ENCODE measurements around the gene GCNA.
A peak's percentile ranks its signal among the peaks of the same experiment; 100 is the strongest.

Gene GCNA, protein sequence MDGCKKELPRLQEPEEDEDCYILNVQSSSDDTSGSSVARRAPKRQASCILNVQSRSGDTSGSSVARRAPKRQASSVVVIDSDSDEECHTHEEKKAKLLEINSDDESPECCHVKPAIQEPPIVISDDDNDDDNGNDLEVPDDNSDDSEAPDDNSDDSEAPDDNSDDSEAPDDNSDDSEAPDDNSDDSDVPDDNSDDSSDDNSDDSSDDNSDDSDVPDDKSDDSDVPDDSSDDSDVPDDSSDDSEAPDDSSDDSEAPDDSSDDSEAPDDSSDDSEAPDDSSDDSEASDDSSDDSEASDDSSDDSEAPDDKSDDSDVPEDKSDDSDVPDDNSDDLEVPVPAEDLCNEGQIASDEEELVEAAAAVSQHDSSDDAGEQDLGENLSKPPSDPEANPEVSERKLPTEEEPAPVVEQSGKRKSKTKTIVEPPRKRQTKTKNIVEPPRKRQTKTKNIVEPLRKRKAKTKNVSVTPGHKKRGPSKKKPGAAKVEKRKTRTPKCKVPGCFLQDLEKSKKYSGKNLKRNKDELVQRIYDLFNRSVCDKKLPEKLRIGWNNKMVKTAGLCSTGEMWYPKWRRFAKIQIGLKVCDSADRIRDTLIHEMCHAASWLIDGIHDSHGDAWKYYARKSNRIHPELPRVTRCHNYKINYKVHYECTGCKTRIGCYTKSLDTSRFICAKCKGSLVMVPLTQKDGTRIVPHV

DNA sequence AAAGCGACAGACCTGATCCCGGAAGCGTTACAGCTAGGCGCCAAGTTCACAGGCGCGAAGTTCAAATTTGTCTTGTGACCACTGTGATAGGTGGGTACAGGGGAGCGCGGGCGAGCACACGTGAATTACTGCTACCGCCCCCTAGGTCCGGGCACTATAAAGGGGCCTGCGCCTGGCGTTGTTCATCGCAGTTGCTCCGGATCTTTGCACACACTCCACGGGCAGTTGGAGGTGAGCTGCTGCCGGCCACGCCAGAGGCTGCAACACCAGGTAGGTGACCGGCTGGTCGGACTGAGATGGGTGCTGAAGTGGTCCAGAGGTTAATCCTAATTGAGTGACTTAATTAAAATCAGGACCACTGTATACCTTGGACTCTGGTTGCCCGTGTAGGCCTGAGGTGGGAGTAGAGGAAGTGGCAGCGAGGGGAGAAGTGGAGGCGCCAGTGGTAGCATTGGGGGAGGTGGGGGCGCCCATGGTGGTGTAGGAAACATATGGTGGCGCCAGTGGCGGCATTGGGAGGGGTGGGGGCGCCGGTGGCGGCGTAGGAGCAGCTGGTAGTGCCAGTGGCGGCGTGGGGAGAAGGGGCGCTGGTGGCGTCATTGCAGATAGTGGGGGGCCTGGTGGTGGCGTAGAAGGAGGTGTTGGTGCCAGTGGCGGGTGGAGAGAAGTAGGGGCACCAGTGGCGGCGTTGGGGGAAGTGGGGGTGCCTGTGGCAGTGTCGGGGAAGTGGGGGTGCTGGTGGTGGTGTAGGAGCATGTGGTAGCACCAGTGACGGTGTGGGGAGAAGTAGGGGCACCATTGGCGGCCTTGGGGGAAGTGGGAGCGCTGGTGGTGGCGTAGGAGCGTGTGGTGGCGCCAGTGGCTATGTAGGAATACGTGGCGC is at the start of gene GCNA:
Gene GCNA, plus strand, starts transcription at position 185 of the 883 bp plus-strand sequence. CDS start 2,385 bp downstream, outside the sequence.
- Histone ChIP-seq H3K4me3 (ENCODE audit: low read depth in 1 of 2, low read length in 2 of 2) (no peak within 1 kb of the TSS), H3K27ac (ENCODE audit: low read length) (no peak within 1 kb of the TSS), H3K4me1 (ENCODE audit: control insufficient read depth in 1 of 2, insufficient read depth in 2 of 2, low read length in 2 of 2) (no peaks in the 10 kb centered on the region)

DNA sequence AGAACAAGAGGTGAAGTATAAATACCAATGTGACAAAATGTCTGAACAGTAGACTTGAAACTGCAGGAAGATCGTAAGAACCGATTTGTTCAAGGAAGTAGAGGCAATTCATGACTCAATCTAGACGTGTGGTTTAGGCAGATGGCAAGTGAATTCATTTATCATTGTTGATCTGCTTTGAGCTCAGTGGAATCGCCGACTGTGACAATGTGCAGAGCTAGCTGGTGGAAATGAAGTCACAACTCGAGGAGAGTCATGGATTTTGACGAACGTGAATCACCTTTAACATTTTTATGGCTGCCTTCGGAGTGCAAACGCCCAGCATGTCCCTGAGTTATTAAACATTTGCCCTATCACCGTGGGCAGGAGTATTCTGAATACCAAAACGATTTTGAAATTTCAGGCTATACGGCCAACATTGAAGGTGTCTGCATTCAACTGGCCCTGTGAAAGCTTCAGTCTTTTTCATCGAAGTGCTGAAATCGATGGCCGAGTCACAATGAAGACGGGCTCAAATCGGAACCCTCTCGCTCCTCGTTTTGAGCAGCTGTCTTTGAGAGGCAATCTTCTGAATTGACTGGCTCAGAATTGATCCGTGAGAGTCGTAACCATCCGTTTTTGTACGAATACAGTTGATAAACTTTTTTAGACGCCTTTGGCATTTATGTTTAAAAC is 46.0 kb upstream of the GCNA start:
- Histone ChIP-seq H3K9me3 (ENCODE audit: control insufficient read depth in 1 of 2, low read length in 2 of 2) (no peaks in the 10 kb centered on the region), H3K36me3 (ENCODE audit: control insufficient read depth in 1 of 2, insufficient read depth in 2 of 2, low read length in 2 of 2) (no peaks in the 10 kb centered on the region), H3K4me1 (ENCODE audit: control insufficient read depth in 1 of 2, insufficient read depth in 2 of 2, low read length in 2 of 2) (peaks cover 0 to 4% of the 10 kb centered on the region in 2 donors), H3K27me3 (ENCODE audit: low read depth, low read length) (no peaks in the 10 kb centered on the region), H3K4me3 (ENCODE audit: low read depth in 1 of 2, low read length in 2 of 2) (peak overlapping the region; percentile 69 to 99), H3K27ac (ENCODE audit: low read length) (peak overlapping the region; percentile 98)

More for the DNA sequence above, at the start of gene GCNA:
- Histone ChIP-seq H3K36me3 (ENCODE audit: control insufficient read depth in 1 of 2, insufficient read depth in 2 of 2, low read length in 2 of 2) (peaks cover 2 to 19% of the 10 kb centered on the region in 2 donors), H3K27me3 (ENCODE audit: low read depth, low read length) (no peaks in the 10 kb centered on the region), H3K9me3 (ENCODE audit: control insufficient read depth in 1 of 2, low read length in 2 of 2) (no peaks in the 10 kb centered on the region)

DNA sequence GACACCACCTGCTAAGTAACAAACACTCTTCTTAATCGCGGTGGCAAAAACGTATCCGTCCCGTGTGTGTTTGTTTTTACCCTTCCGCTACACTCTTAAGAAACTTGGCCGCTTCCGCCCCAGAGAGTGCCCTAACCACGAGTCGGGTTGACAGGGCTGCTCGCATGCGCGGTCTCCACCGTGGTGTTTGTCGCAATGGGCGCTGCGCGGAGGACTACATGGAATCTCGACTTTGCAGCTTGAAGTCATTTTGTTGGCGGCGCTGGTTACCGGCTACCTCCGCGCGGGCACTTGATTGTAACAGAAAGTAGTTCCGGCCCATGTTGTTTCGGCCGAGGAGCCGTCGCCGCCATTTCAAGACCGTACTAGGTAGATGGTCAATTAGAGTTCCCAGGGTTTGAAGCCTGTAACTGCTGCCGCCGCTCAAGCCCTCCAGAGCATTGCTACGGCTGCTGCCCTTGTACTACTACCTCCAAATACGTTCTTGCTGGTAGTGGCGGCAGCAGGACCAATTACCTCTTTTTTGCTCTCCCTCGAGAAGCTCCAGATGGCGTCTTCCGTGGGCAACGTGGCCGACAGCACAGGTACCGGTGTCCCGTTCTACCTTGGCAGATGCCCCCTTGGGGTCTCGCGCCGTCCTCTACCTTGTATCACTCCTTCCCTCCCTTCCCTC is 45.3 kb upstream of the GCNA start, which contains the start of gene OGT:
Gene OGT, plus strand, starts transcription at position 352 of the 673 bp plus-strand sequence. Its CDS starts 196 bp downstream, at position 548.
- H3K9me3 ChIP-seq (ENCODE audit: control insufficient read depth in 1 of 2, low read length in 2 of 2), result no peaks in the 10 kb centered on the region
- H3K27me3 ChIP-seq (ENCODE audit: low read depth, low read length), result no peaks in the 10 kb centered on the region
- peak within 1 kb of the TSS; percentile 69 to 99 for H3K4me3 ChIP-seq (ENCODE audit: low read depth in 1 of 2, low read length in 2 of 2)
- peaks cover 0 to 6% of the 10 kb centered on the region in 2 donors for H3K4me1 ChIP-seq (ENCODE audit: control insufficient read depth in 1 of 2, insufficient read depth in 2 of 2, low read length in 2 of 2)
- H3K27ac ChIP-seq (ENCODE audit: low read length), result peak within 1 kb of the TSS; percentile 98
- no peaks in the 10 kb centered on the region for H3K36me3 ChIP-seq (ENCODE audit: control insufficient read depth in 1 of 2, insufficient read depth in 2 of 2, low read length in 2 of 2)

DNA sequence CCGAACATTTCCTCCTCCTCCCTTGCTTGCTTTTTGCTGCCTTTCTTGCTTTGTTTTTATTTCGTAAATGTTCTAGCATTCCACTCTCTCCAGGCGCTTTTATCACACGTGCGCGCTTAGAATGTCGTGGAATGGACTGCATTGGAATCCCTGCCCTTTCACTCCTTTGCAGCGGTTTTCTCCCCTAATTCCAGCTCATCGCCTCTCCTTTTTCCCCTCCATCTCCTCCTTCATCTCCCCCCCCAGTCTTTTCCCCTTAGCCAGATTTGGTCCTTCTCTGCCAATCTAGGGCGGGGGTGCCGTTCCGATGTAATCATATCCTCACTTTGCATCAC is 44.8 kb upstream of the GCNA start:
- Histone ChIP-seq H3K27ac (ENCODE audit: low read length) (peak overlapping the region; percentile 98), H3K27me3 (ENCODE audit: low read depth, low read length) (no peaks in the 10 kb centered on the region), H3K36me3 (ENCODE audit: control insufficient read depth in 1 of 2, insufficient read depth in 2 of 2, low read length in 2 of 2) (no peaks in the 10 kb centered on the region), H3K9me3 (ENCODE audit: control insufficient read depth in 1 of 2, low read length in 2 of 2) (no peaks in the 10 kb centered on the region), H3K4me3 (ENCODE audit: low read depth in 1 of 2, low read length in 2 of 2) (peak overlapping the region; percentile 69 to 99), H3K4me1 (ENCODE audit: control insufficient read depth in 1 of 2, insufficient read depth in 2 of 2, low read length in 2 of 2) (peaks cover 0 to 11% of the 10 kb centered on the region in 2 donors)

DNA sequence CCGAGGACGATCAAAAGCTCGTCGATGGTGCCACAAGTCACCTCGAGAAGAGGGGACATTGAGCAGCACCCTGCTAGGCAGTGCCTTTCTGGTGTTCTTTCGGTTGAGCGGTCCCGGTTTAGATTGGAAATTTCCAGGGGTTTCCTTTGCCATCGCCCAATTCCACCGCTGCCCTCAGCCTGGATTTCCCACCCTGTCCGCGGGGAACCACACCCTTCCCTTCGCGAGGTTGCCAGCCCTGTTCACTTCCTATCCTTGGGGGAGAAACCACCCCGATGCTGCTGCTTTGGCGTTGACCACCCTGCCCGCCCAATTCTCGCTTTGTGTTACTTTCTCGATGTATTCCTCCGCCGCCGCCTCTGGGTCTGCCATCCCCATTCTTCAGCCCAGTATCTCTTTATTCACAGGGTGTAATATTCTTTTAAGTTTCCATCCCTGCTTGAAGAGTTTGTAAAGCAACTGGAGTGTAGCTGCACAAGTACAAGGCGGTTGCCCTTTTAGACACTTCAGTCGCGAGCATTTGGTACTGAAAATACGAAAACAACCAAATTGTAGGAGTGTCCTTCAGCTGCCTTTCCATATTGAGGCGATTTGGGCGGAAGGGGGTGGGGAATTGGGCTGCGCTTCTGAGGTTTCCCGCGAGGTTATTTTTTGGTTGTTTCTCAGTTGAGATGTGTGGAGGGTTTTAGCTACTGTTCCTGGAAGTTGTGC is 44.2 kb upstream of the GCNA start:
- no peaks in the 10 kb centered on the region for H3K27me3 ChIP-seq (ENCODE audit: low read depth, low read length)
- H3K4me1 ChIP-seq (ENCODE audit: control insufficient read depth in 1 of 2, insufficient read depth in 2 of 2, low read length in 2 of 2), result peaks cover 0 to 16% of the 10 kb centered on the region in 2 donors
- peak overlapping the region; percentile 69 to 99 for H3K4me3 ChIP-seq (ENCODE audit: low read depth in 1 of 2, low read length in 2 of 2)
- H3K27ac ChIP-seq (ENCODE audit: low read length), result peak overlapping the region; percentile 98
- H3K9me3 ChIP-seq (ENCODE audit: control insufficient read depth in 1 of 2, low read length in 2 of 2), result no peaks in the 10 kb centered on the region
- H3K36me3 ChIP-seq (ENCODE audit: control insufficient read depth in 1 of 2, insufficient read depth in 2 of 2, low read length in 2 of 2), result no peaks in the 10 kb centered on the region

DNA sequence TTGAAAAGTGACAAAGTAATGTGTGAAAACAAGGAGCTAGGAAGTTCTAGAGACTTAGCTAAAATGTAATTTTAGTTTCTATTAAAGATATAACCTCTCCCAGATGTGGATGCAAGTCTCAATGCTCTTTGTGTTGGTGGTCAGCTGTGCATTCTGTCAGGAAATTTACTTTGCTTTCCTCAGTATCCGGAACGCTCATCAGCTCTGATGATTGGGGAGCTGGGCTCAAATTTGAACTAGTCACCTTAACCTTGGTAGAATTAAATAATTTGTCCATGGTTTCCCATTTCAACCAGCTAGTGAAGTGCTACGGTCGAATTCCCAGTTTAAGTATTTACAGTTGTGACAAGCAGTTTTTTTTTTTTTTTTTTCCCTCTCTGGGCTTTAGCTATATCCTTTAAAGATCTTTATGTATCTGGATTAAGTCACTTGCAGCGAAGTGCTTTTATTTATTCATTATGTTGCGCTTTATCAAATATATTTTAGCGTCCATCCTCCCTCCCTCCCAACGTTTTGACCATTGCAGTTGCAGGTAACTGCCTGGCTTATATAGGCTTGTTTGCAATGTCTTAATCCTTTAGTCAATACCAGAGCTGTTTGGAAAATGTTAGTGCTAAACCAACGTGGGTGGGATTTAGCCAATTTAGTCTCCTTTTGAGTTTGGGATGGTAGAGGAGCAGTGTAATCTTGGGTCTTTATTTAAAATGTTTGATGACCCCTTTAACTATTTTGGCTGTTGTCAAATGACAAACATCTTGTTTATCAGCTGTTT is 43.3 kb upstream of the GCNA start:
- Histone ChIP-seq H3K4me1 (ENCODE audit: control insufficient read depth in 1 of 2, insufficient read depth in 2 of 2, low read length in 2 of 2) (peaks cover 4 to 26% of the 10 kb centered on the region in 2 donors), H3K27me3 (ENCODE audit: low read depth, low read length) (no peaks in the 10 kb centered on the region), H3K27ac (ENCODE audit: low read length) (peak overlapping the region; percentile 98), H3K9me3 (ENCODE audit: control insufficient read depth in 1 of 2, low read length in 2 of 2) (no peaks in the 10 kb centered on the region), H3K4me3 (ENCODE audit: low read depth in 1 of 2, low read length in 2 of 2) (peak overlapping the region; percentile 69 to 99), H3K36me3 (ENCODE audit: control insufficient read depth in 1 of 2, insufficient read depth in 2 of 2, low read length in 2 of 2) (no peaks in the 10 kb centered on the region)

DNA sequence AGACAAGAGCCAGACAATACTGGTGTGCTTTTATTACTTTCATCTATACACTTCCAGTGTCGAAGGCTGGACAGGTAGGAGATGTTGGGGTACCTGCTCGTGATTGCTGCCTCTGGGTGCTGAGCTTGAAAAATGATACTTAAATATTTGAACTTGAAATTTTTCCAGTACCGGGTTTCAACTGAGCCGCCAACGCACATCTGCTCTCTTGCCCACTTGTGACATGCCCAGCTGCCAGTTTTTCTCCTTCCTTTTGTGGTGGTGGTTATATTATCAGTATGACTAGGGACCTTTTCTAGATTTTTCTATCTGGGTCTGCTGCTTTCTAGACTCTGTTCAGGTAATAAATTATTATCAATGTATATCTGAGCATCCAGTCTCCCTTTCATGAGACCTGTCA is 42.0 kb upstream of the GCNA start:
- peak overlapping the region; percentile 69 to 99 for H3K4me3 ChIP-seq (ENCODE audit: low read depth in 1 of 2, low read length in 2 of 2)
- no peaks in the 10 kb centered on the region for H3K36me3 ChIP-seq (ENCODE audit: control insufficient read depth in 1 of 2, insufficient read depth in 2 of 2, low read length in 2 of 2)
- H3K27ac ChIP-seq (ENCODE audit: low read length), result peak overlapping the region; percentile 39
- H3K27me3 ChIP-seq (ENCODE audit: low read depth, low read length), result no peaks in the 10 kb centered on the region
- peaks cover 5 to 35% of the 10 kb centered on the region in 2 donors for H3K4me1 ChIP-seq (ENCODE audit: control insufficient read depth in 1 of 2, insufficient read depth in 2 of 2, low read length in 2 of 2)
- H3K9me3 ChIP-seq (ENCODE audit: control insufficient read depth in 1 of 2, low read length in 2 of 2), result no peaks in the 10 kb centered on the region

DNA sequence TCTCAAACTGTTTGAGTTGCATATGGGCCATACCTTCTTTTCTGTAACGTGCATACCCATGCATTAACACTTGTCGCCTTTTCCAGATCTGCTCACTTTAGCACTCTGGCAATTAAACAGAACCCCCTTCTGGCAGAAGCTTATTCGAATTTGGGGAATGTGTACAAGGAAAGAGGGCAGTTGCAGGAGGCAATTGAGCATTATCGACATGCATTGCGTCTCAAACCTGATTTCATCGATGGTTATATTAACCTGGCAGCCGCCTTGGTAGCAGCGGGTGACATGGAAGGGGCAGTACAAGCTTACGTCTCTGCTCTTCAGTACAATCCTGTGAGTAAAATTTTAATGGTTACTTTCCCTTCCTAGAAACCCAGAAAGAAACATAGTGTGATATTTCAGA is 40.5 kb upstream of the GCNA start:
- Histone ChIP-seq H3K36me3 (ENCODE audit: control insufficient read depth in 1 of 2, insufficient read depth in 2 of 2, low read length in 2 of 2) (peaks cover 0 to 3% of the 10 kb centered on the region in 2 donors), H3K4me1 (ENCODE audit: control insufficient read depth in 1 of 2, insufficient read depth in 2 of 2, low read length in 2 of 2) (peaks cover 15 to 45% of the 10 kb centered on the region in 2 donors), H3K9me3 (ENCODE audit: control insufficient read depth in 1 of 2, low read length in 2 of 2) (no peaks in the 10 kb centered on the region), H3K27ac (ENCODE audit: low read length) (no peak overlapping the region), H3K27me3 (ENCODE audit: low read depth, low read length) (no peaks in the 10 kb centered on the region), H3K4me3 (ENCODE audit: low read depth in 1 of 2, low read length in 2 of 2) (no peak overlapping the region)

DNA sequence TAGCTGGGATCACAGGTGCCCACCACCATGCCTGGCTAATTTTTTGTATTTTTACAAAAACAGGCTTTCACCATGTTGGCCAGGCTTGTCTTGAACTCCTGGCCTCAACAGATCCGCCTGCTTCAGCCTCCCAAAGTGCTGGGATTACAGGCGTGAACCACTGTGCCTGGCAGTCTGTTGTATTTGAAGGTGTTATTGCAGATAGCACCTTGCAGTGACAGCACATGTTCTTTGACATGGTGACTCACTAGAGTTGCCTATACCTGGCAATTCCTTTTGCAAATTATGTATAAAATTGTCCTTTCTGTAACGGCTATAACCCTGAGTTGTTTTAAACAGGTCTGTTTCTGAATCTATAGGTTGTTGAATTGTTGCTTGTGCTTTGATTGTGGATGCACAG is 37.4 kb upstream of the GCNA start:
- Histone ChIP-seq H3K27me3 (ENCODE audit: low read depth, low read length) (no peaks in the 10 kb centered on the region), H3K4me3 (ENCODE audit: low read depth in 1 of 2, low read length in 2 of 2) (no peak overlapping the region), H3K36me3 (ENCODE audit: control insufficient read depth in 1 of 2, insufficient read depth in 2 of 2, low read length in 2 of 2) (peaks cover under 1 to 3% of the 10 kb centered on the region in 2 donors), H3K9me3 (ENCODE audit: control insufficient read depth in 1 of 2, low read length in 2 of 2) (no peaks in the 10 kb centered on the region), H3K4me1 (ENCODE audit: control insufficient read depth in 1 of 2, insufficient read depth in 2 of 2, low read length in 2 of 2) (peaks cover 22 to 52% of the 10 kb centered on the region in 2 donors), H3K27ac (ENCODE audit: low read length) (peak overlapping the region; percentile 14)
